Endothelial cell of umbilical vein (primary cell): ENCODE results near the gene MTR. TPM values are rescaled to one million over a fixed set of nuclear protein-coding genes. Genes with fewer than 3 reads are reported as not detected.

Experiments
- BruUV-seq: library from RNA; stranded (reverse); fragments of 400-500 nt; replicated peaks from 2 replicates; lab custom pipeline; 2021; lab: Mats Ljungman, UMichigan
- CTCF ChIA-PET: fragments of 300-600, 350-600 bp; sonication (Branson Sonifier 250); formaldehyde crosslinking; loops from one replicate; lab custom pipeline; 2021; ENCODE audit warnings: antibody characterized with exemption, inconsistent platforms; lab: Charles Lee
- POLR2A ChIA-PET: fragments of 300-600, 350-600 bp; sonication (Branson Sonifier 250); formaldehyde crosslinking; loops from one replicate; lab custom pipeline; 2021; ENCODE audit warnings: antibody characterized with exemption, inconsistent platforms; lab: Charles Lee
- DNase-seq: peaks from one replicate; pipeline ENCODE4 v3.0.0-alpha.2; 2011; ENCODE audit warnings: low read depth, low spot score
- FAIRE-seq: peaks from 2 replicates; lab custom pipeline; 2011; peaks lifted over from hg19 to GRCh38; lab: Jason Lieb, UNC
- H2AFZ ChIP-seq: 2 replicates; pipeline ENCODE4 v1.6.0; 2012; ENCODE audit warnings: low read depth, low read length, control low read depth, inconsistent platforms
- H3K27ac ChIP-seq: 2 replicates; pipeline ENCODE4 v1.5.1; 2011; ENCODE audit warnings: low read depth, mild to moderate bottlenecking, control low read depth, low read length, moderate library complexity; ENCODE audit not compliant: insufficient read depth
- H3K27me3 ChIP-seq, 2 experiments: 2 replicates each; pipeline versions ENCODE4 v1.6.0 to v1.6.1; 2011; ENCODE audit warnings: low read length in 2 of 2, mixed read lengths in 1 of 2; ENCODE audit not compliant: control insufficient read depth in 2 of 2, insufficient read depth in 2 of 2
- H3K36me3 ChIP-seq, 2 experiments: 2 replicates in 1 of 2; 3 replicates in 1 of 2; pipeline ENCODE4 v1.5.1; 2011; ENCODE audit warnings: low read length in 2 of 2, mild to moderate bottlenecking in 1 of 2, moderate library complexity in 1 of 2; ENCODE audit not compliant: control insufficient read depth in 2 of 2, insufficient read depth in 2 of 2; ENCODE audit errors: extremely low read depth in 1 of 2
- H3K4me1 ChIP-seq: 3 replicates; pipeline ENCODE4 v1.5.1; 2011; ENCODE audit warnings: mild to moderate bottlenecking, low read length; ENCODE audit not compliant: control insufficient read depth, insufficient read depth; ENCODE audit errors: extremely low read depth
- H3K4me2 ChIP-seq: 2 replicates; pipeline ENCODE4 v1.6.1; 2011; ENCODE audit warnings: low read length, control low read depth, mixed read lengths; ENCODE audit not compliant: insufficient read depth
- H3K4me3 ChIP-seq, 3 experiments: fragments of 200-600 bp in 1 of 3; sonication (generic), shearing (Covaris generic) in 1 of 3; replicated peaks in 1 of 3; 2 replicates each; pipeline ENCODE4 v1.5.1; 2011 to 2016; ENCODE audit warnings: control low read depth in 3 of 3, low read length in 3 of 3, mild to moderate bottlenecking in 2 of 3, inconsistent platforms in 1 of 3, low read depth in 1 of 3, moderate library complexity in 1 of 3; ENCODE audit not compliant: insufficient read depth in 1 of 3
- H3K79me2 ChIP-seq: 2 replicates; pipeline ENCODE4 v1.6.0; 2012; ENCODE audit warnings: low read length, inconsistent platforms; ENCODE audit not compliant: control insufficient read depth, insufficient read depth
- H3K9ac ChIP-seq: replicated peaks from 2 replicates; pipeline ENCODE3; 2011; ENCODE audit warnings: low read length, control low read depth; ENCODE audit not compliant: insufficient read depth; ENCODE audit errors: extremely low read depth
- H3K9me1 ChIP-seq: replicated peaks from 3 replicates; pipeline ENCODE4 v1.6.0; 2011; ENCODE audit warnings: mild to moderate bottlenecking, low read length; ENCODE audit not compliant: control insufficient read depth, insufficient read depth; ENCODE audit errors: extremely low read depth
- H3K9me3 ChIP-seq: replicated peaks from 2 replicates; pipeline ENCODE4 v1.5.1; 2012; ENCODE audit warnings: low read length, inconsistent platforms; ENCODE audit not compliant: control insufficient read depth, insufficient read depth
- H4K20me1 ChIP-seq: replicated peaks from 2 replicates; pipeline ENCODE3; 2011; ENCODE audit warnings: mild to moderate bottlenecking, low read length; ENCODE audit not compliant: control insufficient read depth, insufficient read depth; ENCODE audit errors: extremely low read depth
- MYC ChIP-seq: IDR thresholded peaks from one replicate; pipeline ENCODE4 v1.6.1; 2011; ENCODE audit warnings: mild to moderate bottlenecking, low read depth, low read length
- dilution Hi-C: fragments of 300-500 bp; cut with MboI; formaldehyde crosslinking; loops from one replicate; pipeline ENCODE4 v1.15.0; 2019; ENCODE audit warnings: low sequenced_read_pairs; ENCODE audit not compliant: extremely low pct_ligation_motif_present
- intact Hi-C: fragments of 100-400 bp; cut with micrococcal nuclease; formaldehyde crosslinking; loops from one replicate; pipeline ENCODE4 v1.10.0; 2022
- polyA plus RNA-seq, 4 experiments: library from polyadenylated mRNA; depleted of rRNA in 3 of 4; stranded (reverse) in 3 of 4; unstranded in 1 of 4; fragments of >200 nt; gene quantifications; 2 replicates each; pipeline versions ENCODE4 v1.2.1 to v1.2.3, GENCODE V29; 2011 to 2012; ENCODE audit warnings: missing spikeins in 1 of 4
- total RNA-seq: library from RNA; stranded (reverse); gene quantifications from 2 replicates; pipeline ENCODE4 v1.2.3, GENCODE V29; 2021
- TF ChIP-seq, protein P1 (sequence below), 2 donors: IDR thresholded peaks; 1 replicate in 1 of 2; 2 replicates in 1 of 2; pipeline ENCODE4 v1.5.1; 2011; ENCODE audit warnings: low read length in 2 of 2, mild to moderate bottlenecking in 2 of 2, moderate library complexity in 2 of 2, control low read depth in 1 of 2, inconsistent platforms in 1 of 2, low read depth in 1 of 2; ENCODE audit not compliant: insufficient read depth in 1 of 2; ENCODE audit errors: extremely low read depth in 1 of 2
- TF ChIP-seq, protein P2 (sequence below): IDR thresholded peaks from 2 replicates; pipeline ENCODE4 v1.6.1; 2011; ENCODE audit not compliant: insufficient read depth, insufficient read length

MTR gene
- total and polyA plus RNA-seq, 2 donors (not counting 3 experiments of a cell fraction or from before 2014, with no cell fraction given), result 6.7 to 45.2 TPM

DNA sequence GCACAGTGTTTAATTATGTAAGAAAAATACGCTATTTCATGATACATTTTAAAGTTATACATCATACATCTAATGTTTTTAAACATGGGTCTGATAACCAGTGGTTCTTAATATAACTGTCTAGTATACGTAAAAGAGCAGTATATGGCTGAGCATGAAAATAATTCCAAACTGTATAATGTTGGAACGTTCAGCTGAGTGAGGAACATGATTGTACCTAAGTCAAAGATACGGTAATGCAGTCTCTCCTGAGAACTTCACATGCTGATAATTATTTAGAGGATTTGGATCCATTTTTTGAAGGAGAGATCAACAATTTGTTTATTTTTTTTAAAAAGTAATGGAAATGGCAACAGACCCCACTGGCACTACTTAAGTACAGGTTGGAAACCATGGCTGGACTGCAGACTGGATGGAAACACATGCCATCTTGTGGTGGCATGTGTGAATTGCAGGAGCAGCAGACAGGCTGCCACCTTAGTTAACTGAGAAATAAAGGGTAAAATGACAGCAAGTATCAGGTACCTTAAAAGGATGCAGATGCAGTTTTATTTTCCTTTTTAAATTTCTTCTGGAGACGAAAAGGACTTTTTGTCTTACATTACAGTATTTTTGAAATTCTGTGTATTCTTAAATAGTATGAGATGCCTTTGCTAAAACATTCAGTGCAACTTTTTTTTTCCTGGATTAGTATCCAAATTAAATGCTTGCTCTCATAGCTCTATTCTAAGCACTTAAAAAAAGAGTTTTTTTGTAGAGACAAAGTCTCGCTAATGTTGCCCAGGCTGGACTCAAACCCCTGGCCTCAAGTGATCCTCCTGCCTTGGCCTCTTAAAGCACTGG lies 73.8 kb downstream of the MTR start:
- Histone ChIP-seq H3K4me1 (no peaks in the 10 kb centered on the region), H3K36me3 (peaks cover 3 to 8% of the 10 kb centered on the region in 2 experiments), H3K27ac (no peak overlapping the region), H4K20me1 (no peaks in the 10 kb centered on the region), H3K4me3 (no peak overlapping the region), H2AFZ (no peak overlapping the region), H3K9ac (no peak overlapping the region), H3K9me1 (no peaks in the 10 kb centered on the region), H3K79me2 (no peaks in the 10 kb centered on the region), H3K4me2 (no peak overlapping the region), H3K9me3 (no peaks in the 10 kb centered on the region), H3K27me3 (no peaks in the 10 kb centered on the region)
- no TSS peak for BruUV-seq
- TF ChIP-seq, protein P1, sequence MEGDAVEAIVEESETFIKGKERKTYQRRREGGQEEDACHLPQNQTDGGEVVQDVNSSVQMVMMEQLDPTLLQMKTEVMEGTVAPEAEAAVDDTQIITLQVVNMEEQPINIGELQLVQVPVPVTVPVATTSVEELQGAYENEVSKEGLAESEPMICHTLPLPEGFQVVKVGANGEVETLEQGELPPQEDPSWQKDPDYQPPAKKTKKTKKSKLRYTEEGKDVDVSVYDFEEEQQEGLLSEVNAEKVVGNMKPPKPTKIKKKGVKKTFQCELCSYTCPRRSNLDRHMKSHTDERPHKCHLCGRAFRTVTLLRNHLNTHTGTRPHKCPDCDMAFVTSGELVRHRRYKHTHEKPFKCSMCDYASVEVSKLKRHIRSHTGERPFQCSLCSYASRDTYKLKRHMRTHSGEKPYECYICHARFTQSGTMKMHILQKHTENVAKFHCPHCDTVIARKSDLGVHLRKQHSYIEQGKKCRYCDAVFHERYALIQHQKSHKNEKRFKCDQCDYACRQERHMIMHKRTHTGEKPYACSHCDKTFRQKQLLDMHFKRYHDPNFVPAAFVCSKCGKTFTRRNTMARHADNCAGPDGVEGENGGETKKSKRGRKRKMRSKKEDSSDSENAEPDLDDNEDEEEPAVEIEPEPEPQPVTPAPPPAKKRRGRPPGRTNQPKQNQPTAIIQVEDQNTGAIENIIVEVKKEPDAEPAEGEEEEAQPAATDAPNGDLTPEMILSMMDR (IDR thresholded peaks at IDR 0.05; ENCODE audit: extremely low read depth in 1 of 2, insufficient read depth in 1 of 2, low read depth in 1 of 2, low read length in 2 of 2), result peak; percentile 85 to 97
- TF ChIP-seq, protein P2, sequence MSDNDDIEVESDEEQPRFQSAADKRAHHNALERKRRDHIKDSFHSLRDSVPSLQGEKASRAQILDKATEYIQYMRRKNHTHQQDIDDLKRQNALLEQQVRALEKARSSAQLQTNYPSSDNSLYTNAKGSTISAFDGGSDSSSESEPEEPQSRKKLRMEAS, result peak; percentile 18
- no peak for TF ChIP-seq MYC
- FAIRE-seq (peak; percentile 71), DNase-seq (peak; percentile 69)
- intact Hi-C loops (loop anchor here (1.0 to 5.0 kb wide), 5 partner anchors 74 to 767 kb away; partner anchors contain the start of gene MTR), dilution Hi-C loops (no loop called here)
- ChIA-PET POLR2A (no interaction called here), CTCF (interaction anchor here (1.0 to 1.5 kb wide), 3 partner anchors 109 to 518 kb away, joined by 5 to 9 read pairs (median 6); no protein-coding TSS in a partner anchor)
